ENCODE data around the gene DNMBP. TPM values are rescaled to one million over a fixed set of nuclear protein-coding genes. Genes with fewer than 3 reads are reported as not detected.

Gene DNMBP
- total RNA-seq, 1 donor from 2014 or later: 1.0 TPM

DNA sequence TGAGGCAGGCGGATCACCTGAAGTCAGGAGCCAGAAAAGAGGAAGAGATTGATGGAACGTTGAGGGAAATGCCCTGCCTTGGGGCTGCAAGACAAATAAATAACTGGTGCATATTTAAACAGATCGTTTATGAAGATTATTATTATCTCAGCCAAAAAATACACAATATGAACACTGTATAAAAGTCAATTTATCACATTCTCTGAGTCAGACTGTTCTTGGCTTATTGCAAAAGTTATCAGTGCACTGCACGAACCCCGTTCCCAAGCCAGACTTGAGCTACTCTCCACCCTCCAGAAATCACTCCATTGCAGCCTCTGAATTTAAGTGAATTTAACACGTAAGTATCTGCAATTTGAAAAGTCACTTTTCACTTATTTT is 1.6 kb downstream of the DNMBP start:
- DNase-seq (ENCODE audit: low spot score): no peak
- Mint-ChIP-seq H3K9me3 (no peaks in the 10 kb centered on the region), H3K27ac (no peak overlapping the region), H3K4me3 (ENCODE audit: low read depth) (peak overlapping the region; percentile 65), H3K4me1 (ENCODE audit: low read depth) (peaks cover 34% of the 10 kb centered on the region), H3K27me3 (ENCODE audit: low read depth) (peaks cover 38% of the 10 kb centered on the region), H3K36me3 (ENCODE audit: low read depth) (no peaks in the 10 kb centered on the region)
- intact Hi-C loops (cut with micrococcal nuclease): loop anchor here (5.0 kb wide), 4 partner anchors 136 to 1561 kb away; partner anchors contain the start of genes COX15, CUTC, HPS1 and SLC25A28

DNA sequence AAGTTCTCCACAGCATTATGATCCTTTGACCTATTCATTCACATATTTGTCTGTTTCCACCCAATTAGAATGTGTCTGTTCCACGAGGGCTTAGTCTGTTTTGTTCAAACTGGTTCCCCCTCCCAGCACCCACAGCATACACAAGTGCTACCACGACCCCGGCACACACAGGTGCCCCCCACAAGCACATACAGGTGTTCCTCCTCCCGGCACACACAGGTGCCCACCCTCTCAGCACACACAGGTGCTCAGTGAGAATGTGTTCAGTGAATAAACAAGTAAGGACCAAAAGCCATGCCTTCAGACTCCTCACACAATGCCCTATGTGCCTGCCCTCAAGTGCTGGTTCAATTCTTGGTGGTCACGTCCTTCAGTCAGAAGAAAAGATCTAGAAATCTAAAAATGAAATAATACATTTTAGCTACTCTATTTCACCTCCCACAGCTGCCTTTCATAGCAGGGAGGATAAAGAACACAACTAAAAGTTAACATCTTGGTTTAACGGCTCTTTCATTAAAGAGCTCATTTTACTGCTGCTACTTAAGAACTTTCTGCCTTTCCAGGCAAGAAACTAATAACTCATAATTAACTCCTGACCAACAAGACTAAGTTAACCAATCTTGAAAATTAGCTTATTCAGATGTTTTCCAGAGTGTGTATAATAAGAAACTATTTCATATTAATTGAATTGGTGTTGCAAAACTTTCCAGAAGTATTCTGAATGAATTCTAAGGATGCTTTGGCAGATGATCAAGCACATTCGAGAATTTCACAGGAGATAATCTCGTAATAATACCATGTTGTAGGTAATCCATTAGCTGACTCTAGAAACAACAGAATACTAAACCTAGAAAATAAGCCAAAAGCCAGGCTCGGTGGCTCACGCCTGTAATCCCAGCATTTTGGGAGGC is 2.3 kb downstream of the DNMBP start:
- H3K4me3 Mint-ChIP-seq (ENCODE audit: low read depth): peak overlapping the region; percentile 65
- no peaks in the 10 kb centered on the region for H3K9me3 Mint-ChIP-seq
- H3K27ac Mint-ChIP-seq: no peak overlapping the region
- H3K4me1 Mint-ChIP-seq (ENCODE audit: low read depth): peaks cover 34% of the 10 kb centered on the region
- intact Hi-C loops (cut with micrococcal nuclease): loop anchor here (5.0 kb wide), 4 partner anchors 135 to 1560 kb away; partner anchors contain the start of genes COX15, CUTC, HPS1 and SLC25A28
- H3K36me3 Mint-ChIP-seq (ENCODE audit: low read depth): no peaks in the 10 kb centered on the region
- peaks cover 39% of the 10 kb centered on the region for H3K27me3 Mint-ChIP-seq (ENCODE audit: low read depth)
- DNase-seq (ENCODE audit: low spot score): no peak

DNA sequence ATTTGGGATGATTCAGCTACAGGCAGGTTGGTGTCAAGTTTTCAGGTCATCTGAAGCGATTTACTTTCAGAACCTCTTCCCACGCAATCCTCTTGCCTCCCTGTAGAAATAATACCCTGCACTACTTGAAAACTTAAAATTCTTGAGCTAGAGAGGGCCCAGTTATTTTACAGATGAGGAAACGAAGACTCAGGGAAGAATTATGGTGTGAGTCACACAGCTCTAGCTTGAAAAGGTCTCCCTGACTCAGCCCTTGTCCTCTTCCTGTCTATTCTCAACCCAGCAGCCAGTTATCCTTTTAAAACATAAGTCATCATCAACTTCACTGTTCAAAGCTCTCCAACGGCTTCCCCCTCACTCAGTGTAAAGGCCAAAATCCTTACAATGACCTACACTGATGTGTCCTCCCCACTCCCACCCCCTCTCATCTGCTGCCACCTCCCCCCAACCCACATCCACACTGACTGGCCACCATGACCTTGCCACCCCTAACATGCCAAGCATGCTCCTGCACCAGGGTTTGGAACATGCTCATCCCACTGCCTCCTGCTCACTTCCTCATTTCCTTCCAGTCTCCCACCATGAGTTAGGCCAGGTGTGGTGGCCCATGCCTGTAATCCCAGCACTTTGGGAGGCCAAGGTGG is 3.4 kb downstream of the DNMBP start:
- DNase-seq (ENCODE audit: low spot score): no peak
- H3K36me3 Mint-ChIP-seq (ENCODE audit: low read depth): no peaks in the 10 kb centered on the region

DNA sequence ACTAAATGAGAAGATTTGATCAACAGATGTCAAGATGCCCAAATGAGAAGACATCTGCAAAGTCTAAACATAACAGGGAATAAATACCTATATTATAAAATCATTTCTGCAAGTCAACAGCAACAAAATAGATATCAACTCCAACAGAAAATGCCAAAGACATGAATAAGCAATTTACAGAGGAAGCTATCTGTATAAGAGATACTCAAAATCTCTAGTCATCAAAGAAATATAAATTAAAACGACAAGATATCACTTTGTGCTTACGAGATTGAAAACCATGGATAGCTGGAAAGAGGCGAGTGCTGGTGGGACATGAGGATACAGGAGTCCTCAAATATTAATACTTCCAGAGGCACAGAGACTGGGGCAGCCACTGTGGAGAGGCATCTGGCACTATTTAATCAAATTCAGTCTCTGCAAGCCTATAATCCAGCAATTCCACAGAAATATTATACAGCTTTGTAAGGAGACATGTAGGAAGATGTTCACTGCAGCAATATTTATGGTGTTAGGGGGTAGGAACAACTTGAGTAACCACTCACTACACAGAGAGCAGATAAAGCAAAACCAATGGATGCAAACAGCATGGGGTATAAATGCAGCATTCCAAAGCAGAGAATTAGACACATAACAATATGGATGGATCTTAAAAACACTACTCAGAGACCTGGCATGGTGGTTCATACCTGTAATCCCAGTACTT is 4.8 kb downstream of the DNMBP start:
- intact Hi-C loops (cut with micrococcal nuclease): loop anchor here (5.0 kb wide), 4 partner anchors 133 to 1558 kb away; partner anchors contain the start of genes COX15, CUTC, HPS1 and SLC25A28
- Mint-ChIP-seq H3K4me1 (ENCODE audit: low read depth) (peaks cover 27% of the 10 kb centered on the region), H3K36me3 (ENCODE audit: low read depth) (no peaks in the 10 kb centered on the region), H3K27ac (no peak overlapping the region), H3K9me3 (no peaks in the 10 kb centered on the region), H3K27me3 (ENCODE audit: low read depth) (peaks cover 28% of the 10 kb centered on the region), H3K4me3 (ENCODE audit: low read depth) (no peak overlapping the region)
- no peak for DNase-seq (ENCODE audit: low spot score)

More for the DNA sequence above, 3.4 kb downstream of the DNMBP start:
- intact Hi-C loops (cut with micrococcal nuclease): loop anchor here (5.0 kb wide), 4 partner anchors 134 to 1559 kb away; partner anchors contain the start of genes COX15, CUTC, HPS1 and SLC25A28
- Mint-ChIP-seq H3K4me3 (ENCODE audit: low read depth) (no peak overlapping the region), H3K27ac (peak overlapping the region; percentile 10), H3K4me1 (ENCODE audit: low read depth) (peaks cover 34% of the 10 kb centered on the region), H3K9me3 (no peaks in the 10 kb centered on the region), H3K27me3 (ENCODE audit: low read depth) (peaks cover 41% of the 10 kb centered on the region)

DNA sequence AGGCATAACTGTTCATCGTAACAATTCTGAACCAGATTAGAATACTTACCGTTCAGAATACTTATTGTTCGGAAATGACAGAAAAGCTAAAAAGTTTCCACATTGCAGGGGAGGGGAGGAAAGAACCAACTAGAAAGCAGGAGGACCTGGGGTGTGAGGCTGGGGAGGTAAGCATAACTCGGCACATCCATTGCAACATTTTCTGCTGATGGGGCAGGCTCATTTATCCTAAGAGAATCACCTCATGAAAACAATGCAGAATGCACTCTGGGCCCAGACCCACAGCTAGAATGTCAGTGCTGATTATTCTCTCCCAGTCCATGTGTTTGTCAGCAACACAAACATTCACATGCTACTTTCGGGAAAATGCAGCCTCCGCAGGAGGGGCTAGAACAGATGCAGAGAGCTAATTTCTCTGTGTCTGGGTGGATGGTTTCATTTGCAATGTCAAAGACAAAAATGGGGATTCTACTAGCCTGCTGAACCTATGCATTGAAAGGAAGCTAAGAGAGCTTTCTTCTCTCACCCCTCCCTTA is 9.6 kb downstream of the DNMBP start:
- H3K36me3 Mint-ChIP-seq (ENCODE audit: low read depth): no peaks in the 10 kb centered on the region
- H3K4me1 Mint-ChIP-seq (ENCODE audit: low read depth): no peaks in the 10 kb centered on the region
- DNase-seq (ENCODE audit: low spot score): no peak
- no peaks in the 10 kb centered on the region for H3K9me3 Mint-ChIP-seq
- H3K27ac Mint-ChIP-seq: no peak overlapping the region
- H3K4me3 Mint-ChIP-seq (ENCODE audit: low read depth): no peak overlapping the region
- H3K27me3 Mint-ChIP-seq (ENCODE audit: low read depth): peaks cover 16% of the 10 kb centered on the region
- intact Hi-C loops (cut with micrococcal nuclease): no loop called here

DNA sequence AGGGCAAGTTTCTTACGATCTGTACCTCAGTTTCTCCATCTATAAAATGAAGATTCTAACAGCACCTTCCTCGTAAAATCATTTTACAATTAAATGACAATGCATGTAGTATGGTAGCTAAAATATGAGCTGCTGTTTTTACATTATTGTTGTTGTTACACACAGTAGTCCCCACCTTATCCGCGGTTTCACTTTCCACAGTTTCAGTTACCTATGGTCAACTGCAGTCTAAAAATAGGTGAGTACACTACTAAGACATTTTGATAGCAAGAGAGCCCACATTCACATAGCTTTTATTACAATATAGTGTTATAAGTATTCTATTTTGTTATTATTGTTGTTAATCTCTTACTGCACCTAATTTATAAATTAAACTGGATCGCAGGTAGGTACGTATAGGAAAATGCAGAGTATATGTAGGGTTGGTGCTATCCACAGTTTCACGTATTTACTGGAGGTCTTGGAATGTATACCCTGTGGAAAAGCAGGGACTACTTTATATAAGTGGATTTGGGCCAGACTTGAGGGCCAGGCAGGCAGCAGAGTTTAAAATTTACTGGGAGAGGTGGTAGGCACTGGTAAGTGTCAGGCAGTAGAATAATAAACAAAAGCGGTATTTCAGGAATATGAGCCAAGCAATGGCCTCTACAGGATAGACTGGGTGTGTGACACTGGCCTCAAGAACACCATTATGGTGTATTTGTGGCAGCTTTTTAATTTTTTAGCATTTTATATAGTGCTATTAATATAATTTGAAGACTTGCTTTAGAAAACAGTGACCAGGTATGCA is 10.2 kb downstream of the DNMBP start:
- no peaks in the 10 kb centered on the region for H3K36me3 Mint-ChIP-seq (ENCODE audit: low read depth)
- H3K27me3 Mint-ChIP-seq (ENCODE audit: low read depth): peaks cover 12% of the 10 kb centered on the region
- H3K4me1 Mint-ChIP-seq (ENCODE audit: low read depth): peaks cover 3% of the 10 kb centered on the region
- intact Hi-C loops (cut with micrococcal nuclease): no loop called here
- no peak for DNase-seq (ENCODE audit: low spot score)
- no peak overlapping the region for H3K4me3 Mint-ChIP-seq (ENCODE audit: low read depth)
- H3K27ac Mint-ChIP-seq: no peak overlapping the region
- no peaks in the 10 kb centered on the region for H3K9me3 Mint-ChIP-seq

DNA sequence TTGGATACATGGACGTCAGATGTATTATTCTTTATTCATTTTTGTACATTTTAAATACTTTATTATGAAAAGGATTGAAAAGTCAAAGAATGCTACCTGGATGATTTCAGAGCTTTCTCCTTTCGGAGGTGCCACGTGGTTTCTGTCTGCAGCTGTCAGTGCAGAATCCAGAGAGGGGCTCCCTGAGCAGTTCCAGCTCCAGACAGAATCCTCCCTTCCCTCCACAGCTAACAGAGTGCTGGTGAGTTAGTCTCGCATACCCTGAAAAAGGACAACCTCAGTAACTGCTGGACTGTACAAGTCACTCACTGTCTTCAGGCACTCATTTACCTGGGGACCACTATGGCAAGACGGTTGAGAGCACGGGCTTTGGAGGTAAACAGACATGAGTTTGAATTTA is 10.9 kb downstream of the DNMBP start:
- Mint-ChIP-seq H3K4me3 (ENCODE audit: low read depth) (no peak overlapping the region), H3K36me3 (ENCODE audit: low read depth) (no peaks in the 10 kb centered on the region)

DNA sequence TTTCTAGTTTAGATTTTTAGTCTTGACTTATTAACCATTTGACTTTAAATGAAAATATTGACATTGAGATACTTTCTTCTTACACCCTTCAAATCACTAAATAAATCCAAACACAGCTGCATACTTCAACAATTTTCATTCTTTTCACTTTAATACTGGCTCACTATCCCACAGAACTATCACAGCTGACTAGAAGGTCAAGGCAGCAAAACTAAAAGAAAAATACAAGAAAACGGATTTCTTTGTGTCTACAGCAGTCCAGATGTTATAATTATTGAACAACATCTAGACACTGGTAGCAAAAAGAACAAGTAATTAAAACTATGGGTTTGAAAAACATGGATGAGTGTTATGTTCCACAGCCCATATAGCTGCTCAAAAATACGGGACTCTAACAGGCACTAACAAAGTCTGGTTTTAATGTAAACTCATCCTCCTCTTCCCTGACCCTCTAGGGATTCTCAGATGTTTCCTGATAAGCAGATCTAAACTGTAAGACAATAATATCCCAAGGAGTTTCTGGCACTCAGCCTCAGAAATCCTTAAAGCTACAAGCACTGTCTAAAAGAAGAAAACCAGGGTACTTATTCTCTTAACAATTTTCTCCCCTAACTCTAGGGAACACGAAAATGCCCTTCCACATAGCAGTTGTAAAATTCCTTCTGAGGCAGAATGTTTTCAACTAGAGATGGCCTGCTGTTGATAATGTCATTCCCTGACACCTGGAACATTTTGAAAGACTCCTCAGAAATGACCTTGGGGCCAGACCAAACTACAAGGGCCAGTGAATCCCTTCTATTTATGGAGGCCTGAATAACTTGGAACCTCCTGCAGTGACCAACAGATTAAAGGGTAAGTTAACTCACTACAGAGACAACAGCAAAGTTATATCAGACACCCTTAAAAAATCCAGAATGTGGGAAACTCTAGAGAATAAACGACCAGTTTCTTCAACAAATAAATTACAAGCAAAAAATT is 12.8 kb downstream of the DNMBP start:
- DNase-seq (ENCODE audit: low spot score): no peak
- Mint-ChIP-seq H3K4me3 (ENCODE audit: low read depth) (no peak overlapping the region), H3K4me1 (ENCODE audit: low read depth) (peaks cover 11% of the 10 kb centered on the region), H3K27me3 (ENCODE audit: low read depth) (peaks cover 4% of the 10 kb centered on the region), H3K9me3 (no peaks in the 10 kb centered on the region), H3K36me3 (ENCODE audit: low read depth) (no peaks in the 10 kb centered on the region), H3K27ac (no peak overlapping the region)
- intact Hi-C loops (cut with micrococcal nuclease): no loop called here

More for the DNA sequence above, 10.9 kb downstream of the DNMBP start:
- H3K27me3 Mint-ChIP-seq (ENCODE audit: low read depth): peaks cover 12% of the 10 kb centered on the region
- intact Hi-C loops (cut with micrococcal nuclease): no loop called here
- no peaks in the 10 kb centered on the region for H3K9me3 Mint-ChIP-seq
- H3K4me1 Mint-ChIP-seq (ENCODE audit: low read depth): peaks cover 10% of the 10 kb centered on the region
- H3K27ac Mint-ChIP-seq: no peak overlapping the region
- no peak for DNase-seq (ENCODE audit: low spot score)

DNA sequence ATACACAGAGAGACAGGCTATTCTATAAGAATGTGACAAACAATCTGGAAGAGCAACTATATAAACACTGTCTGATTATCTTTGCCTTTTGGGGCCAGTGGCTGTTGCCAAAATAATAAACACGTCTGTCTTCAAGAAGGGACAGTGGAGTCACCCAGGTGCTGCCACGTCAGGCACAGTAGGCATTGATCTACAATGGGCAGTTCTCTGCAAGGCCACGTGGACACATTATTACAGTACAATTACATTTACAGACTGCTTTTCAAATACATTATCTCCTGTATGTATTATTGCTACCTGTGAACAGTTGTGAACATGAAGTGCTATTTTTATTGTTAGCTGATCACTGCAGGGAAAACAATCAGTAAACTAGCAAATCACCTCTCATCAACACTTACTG is 14.0 kb downstream of the DNMBP start:
- Mint-ChIP-seq H3K4me3 (ENCODE audit: low read depth) (no peak overlapping the region), H3K4me1 (ENCODE audit: low read depth) (peaks cover 11% of the 10 kb centered on the region), H3K27ac (no peak overlapping the region), H3K27me3 (ENCODE audit: low read depth) (peaks cover 2% of the 10 kb centered on the region), H3K36me3 (ENCODE audit: low read depth) (no peaks in the 10 kb centered on the region), H3K9me3 (no peaks in the 10 kb centered on the region)
- intact Hi-C loops (cut with micrococcal nuclease): no loop called here
- DNase-seq (ENCODE audit: low spot score): no peak

DNA sequence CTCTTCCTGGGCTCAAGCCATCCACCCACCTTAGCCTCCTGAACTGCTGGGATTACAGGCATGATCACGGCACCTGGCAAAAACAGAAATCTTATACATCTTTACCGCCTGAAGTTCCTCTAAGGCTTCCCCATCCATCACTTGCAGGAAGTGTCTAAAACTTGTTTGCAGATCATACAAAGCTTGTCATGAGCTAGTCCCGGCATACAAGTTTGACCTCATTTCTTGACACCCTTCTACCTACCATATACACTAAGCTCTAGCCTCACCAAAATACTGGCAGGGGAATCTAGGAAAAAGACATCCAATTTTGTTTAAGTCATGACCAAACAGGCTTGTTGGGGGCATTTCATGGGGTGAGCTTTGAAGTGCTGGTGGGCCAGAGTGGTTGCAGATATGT is 14.5 kb downstream of the DNMBP start:
- no peak overlapping the region for H3K27ac Mint-ChIP-seq
- H3K36me3 Mint-ChIP-seq (ENCODE audit: low read depth): no peaks in the 10 kb centered on the region
- intact Hi-C loops (cut with micrococcal nuclease): no loop called here
- peaks cover 2% of the 10 kb centered on the region for H3K27me3 Mint-ChIP-seq (ENCODE audit: low read depth)
- no peak for DNase-seq (ENCODE audit: low spot score)
- H3K4me3 Mint-ChIP-seq (ENCODE audit: low read depth): no peak overlapping the region
- H3K9me3 Mint-ChIP-seq: no peaks in the 10 kb centered on the region
- H3K4me1 Mint-ChIP-seq (ENCODE audit: low read depth): peaks cover 11% of the 10 kb centered on the region

DNA sequence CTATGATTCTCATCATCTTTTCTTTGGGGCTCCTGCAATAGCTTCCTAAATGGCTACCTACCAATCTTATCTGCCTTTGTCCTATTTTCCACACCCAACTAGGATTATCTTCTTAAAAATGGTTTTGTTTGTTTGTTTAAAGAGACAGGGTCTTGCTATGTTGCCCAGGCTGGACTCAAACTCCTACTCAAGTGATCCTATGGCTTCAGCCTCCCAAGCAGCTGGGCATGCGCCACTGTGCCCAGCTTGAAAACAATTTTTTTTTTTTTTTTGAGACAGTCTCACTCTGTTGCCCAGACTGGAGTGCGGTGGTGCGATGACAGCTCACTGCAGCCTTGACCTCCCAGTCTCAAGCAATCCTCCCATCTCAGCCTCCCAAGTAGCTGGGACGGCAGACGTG is 14.9 kb downstream of the DNMBP start:
- DNase-seq (ENCODE audit: low spot score): no peak
- H3K27ac Mint-ChIP-seq: no peak overlapping the region
- H3K9me3 Mint-ChIP-seq: no peaks in the 10 kb centered on the region
- no peaks in the 10 kb centered on the region for H3K36me3 Mint-ChIP-seq (ENCODE audit: low read depth)
- peaks cover 2% of the 10 kb centered on the region for H3K27me3 Mint-ChIP-seq (ENCODE audit: low read depth)
- intact Hi-C loops (cut with micrococcal nuclease): no loop called here
- H3K4me1 Mint-ChIP-seq (ENCODE audit: low read depth): peaks cover 11% of the 10 kb centered on the region
- no peak overlapping the region for H3K4me3 Mint-ChIP-seq (ENCODE audit: low read depth)
